ENCODE data around the gene OR1F1. TPM values are rescaled to one million over a fixed set of nuclear protein-coding genes. Genes with fewer than 3 reads are reported as not detected.

OR1F1 gene
- total and polyA plus RNA-seq, 2 of the 8 experiments (the other 6 are each of a cell fraction or from before 2014, with no cell fraction given), result 0.52 to 1.2 TPM

DNA sequence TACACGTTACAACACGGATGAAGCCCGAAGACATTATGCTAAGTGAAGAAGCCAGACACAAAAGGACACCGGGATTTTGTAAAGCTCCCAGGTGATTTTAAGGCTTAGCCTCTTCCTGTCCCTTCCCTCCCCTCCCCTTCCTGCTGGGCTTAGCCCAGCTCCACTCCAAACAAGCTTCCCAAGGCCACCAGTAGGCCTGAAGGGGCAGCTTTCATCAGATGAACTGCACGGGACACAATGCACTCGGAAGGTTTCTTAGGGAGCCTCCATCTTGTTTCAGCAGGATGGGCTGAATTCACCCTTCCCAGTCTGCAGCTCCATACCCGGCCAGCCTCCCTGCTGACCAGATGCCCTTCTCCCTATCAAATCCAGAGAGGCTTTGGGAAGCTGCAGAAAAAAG, 58.0 kb downstream of the OR1F1 start:
- H3K56ac ChIP-seq (replicated peaks; ENCODE audit: insufficient read length, low read depth, low read length), result no peak overlapping the region
- H3K4ac ChIP-seq (replicated peaks; ENCODE audit: insufficient read length, low read depth, low read length), result no peak overlapping the region
- H3K14ac ChIP-seq (ENCODE audit: insufficient read length), result no peak overlapping the region
- H3K18ac ChIP-seq (ENCODE audit: extremely low read depth, low read length), result no peak overlapping the region
- H3K79me1 ChIP-seq (ENCODE audit: low read depth, low read length), result no peaks in the 10 kb centered on the region
- no peak overlapping the region for H3K4me3 ChIP-seq (ENCODE audit: extremely low read depth in 1 of 4, insufficient read depth in 2 of 4, low read depth in 3 of 4, low read length in 4 of 4)
- ChIA-PET CTCF (ENCODE audit: partially characterized antibody) (no interaction called here), POLR2A (ENCODE audit: partially characterized antibody) (interaction anchor here (1.3 kb wide), 1 partner anchor 12 kb away, joined by 4 read pairs; no protein-coding TSS in a partner anchor)
- no peaks in the 10 kb centered on the region for H3K27me3 ChIP-seq (replicated peaks in 1 of 4; ENCODE audit: control insufficient read depth in 3 of 4, extremely low read depth in 1 of 4, insufficient read depth in 3 of 4, low read length in 3 of 4)
- no peaks in the 10 kb centered on the region for H3K23me2 ChIP-seq (ENCODE audit: low read depth, low read length)
- H3K9me3 ChIP-seq (ENCODE audit: insufficient read depth in 2 of 2, low read depth in 1 of 2, low read length in 1 of 2), result peaks cover 36 to 48% of the 10 kb centered on the region in 2 experiments
- no peak overlapping the region for H2BK120ac ChIP-seq (replicated peaks; ENCODE audit: low read depth, low read length)
- H3K23ac ChIP-seq (ENCODE audit: insufficient read length), result no peak overlapping the region
- no peak for DNase-seq (ENCODE audit: low read depth in 1 of 2, low spot score in 2 of 2)
- 77% methylated on average over 7 of the region's 7 CpGs; no CpG with 5 or more reads in 1 of the 2 experiments for WGBS, 2 experiments (ENCODE audit: extremely low coverage in 1 of 2, insufficient coverage in 1 of 2, insufficient read length in 1 of 2, insufficient replicate concordance in 2 of 2, low coverage in 1 of 2, low lambda C conversion rate in 2 of 2, missing lambda C conversion rate in 1 of 2)
- no peak overlapping the region for H4K8ac ChIP-seq (ENCODE audit: extremely low read depth, insufficient read depth, low read length)
- no peak overlapping the region for H2BK12ac ChIP-seq (ENCODE audit: low read depth, low read length)
- no peak for FAIRE-seq
- H3K79me2 ChIP-seq (ENCODE audit: control insufficient read depth in 1 of 2, insufficient read depth in 2 of 2, low read length in 2 of 2), result no peaks in the 10 kb centered on the region
- H3K4me2 ChIP-seq (ENCODE audit: insufficient read depth in 1 of 2, low read depth in 2 of 2, low read length in 2 of 2), result no peak overlapping the region
- H2AK5ac ChIP-seq (ENCODE audit: low read depth, low read length), result no peak overlapping the region
- H3K4me1 ChIP-seq (replicated peaks in 1 of 4; ENCODE audit: control insufficient read depth in 3 of 4, insufficient read depth in 4 of 4, low read length in 3 of 4), result no peaks in the 10 kb centered on the region
- H3K36me3 ChIP-seq (ENCODE audit: control insufficient read depth in 2 of 4, insufficient read depth in 4 of 4, low read length in 3 of 4), result no peaks in the 10 kb centered on the region
- TF ChIP-seq TBP (IDR thresholded peaks at IDR 0.05; ENCODE audit: low read depth, low read length), result no peak
- TF ChIP-seq, protein P1, sequence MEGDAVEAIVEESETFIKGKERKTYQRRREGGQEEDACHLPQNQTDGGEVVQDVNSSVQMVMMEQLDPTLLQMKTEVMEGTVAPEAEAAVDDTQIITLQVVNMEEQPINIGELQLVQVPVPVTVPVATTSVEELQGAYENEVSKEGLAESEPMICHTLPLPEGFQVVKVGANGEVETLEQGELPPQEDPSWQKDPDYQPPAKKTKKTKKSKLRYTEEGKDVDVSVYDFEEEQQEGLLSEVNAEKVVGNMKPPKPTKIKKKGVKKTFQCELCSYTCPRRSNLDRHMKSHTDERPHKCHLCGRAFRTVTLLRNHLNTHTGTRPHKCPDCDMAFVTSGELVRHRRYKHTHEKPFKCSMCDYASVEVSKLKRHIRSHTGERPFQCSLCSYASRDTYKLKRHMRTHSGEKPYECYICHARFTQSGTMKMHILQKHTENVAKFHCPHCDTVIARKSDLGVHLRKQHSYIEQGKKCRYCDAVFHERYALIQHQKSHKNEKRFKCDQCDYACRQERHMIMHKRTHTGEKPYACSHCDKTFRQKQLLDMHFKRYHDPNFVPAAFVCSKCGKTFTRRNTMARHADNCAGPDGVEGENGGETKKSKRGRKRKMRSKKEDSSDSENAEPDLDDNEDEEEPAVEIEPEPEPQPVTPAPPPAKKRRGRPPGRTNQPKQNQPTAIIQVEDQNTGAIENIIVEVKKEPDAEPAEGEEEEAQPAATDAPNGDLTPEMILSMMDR (IDR thresholded peaks at IDR 0.05; ENCODE audit: control extremely low read depth in 1 of 3, insufficient read depth in 1 of 3, low read depth in 1 of 3, low read length in 3 of 3), result no peak
- TF ChIP-seq GTF2F1 (IDR thresholded peaks at IDR 0.05; ENCODE audit: borderline replicate concordance, low read depth, low read length), result no peak
- no peak for TF ChIP-seq RFX5 (IDR thresholded peaks at IDR 0.05; ENCODE audit: borderline replicate concordance, low read depth, low read length)
- no peak for TF ChIP-seq BCL11A (IDR thresholded peaks at IDR 0.05; ENCODE audit: low read depth in 2 of 2, low read length in 2 of 2)
- no peak for TF ChIP-seq CHD1 (IDR thresholded peaks at IDR 0.05; ENCODE audit: low read depth, low read length)
- no peak for TF ChIP-seq RNF2 (IDR thresholded peaks at IDR 0.05; ENCODE audit: borderline replicate concordance, low read depth, low read length, missing control alignments, poor library complexity, severe bottlenecking)
- TF ChIP-seq JUND (IDR thresholded peaks at IDR 0.05; ENCODE audit: low read length), result no peak
- TF ChIP-seq, protein P2, sequence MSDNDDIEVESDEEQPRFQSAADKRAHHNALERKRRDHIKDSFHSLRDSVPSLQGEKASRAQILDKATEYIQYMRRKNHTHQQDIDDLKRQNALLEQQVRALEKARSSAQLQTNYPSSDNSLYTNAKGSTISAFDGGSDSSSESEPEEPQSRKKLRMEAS (IDR thresholded peaks at IDR 0.05), result no peak
- H3K9ac ChIP-seq (replicated peaks in 1 of 4; ENCODE audit: extremely low read depth in 1 of 4, low read depth in 3 of 4, low read length in 3 of 4), result no peak overlapping the region
- H2AFZ ChIP-seq (ENCODE audit: low read length), result no peak overlapping the region
- no peak overlapping the region for H2BK20ac ChIP-seq (ENCODE audit: low read length)
- no peak overlapping the region for H2BK5ac ChIP-seq (ENCODE audit: low read depth, low read length)
- no peak overlapping the region for H4K91ac ChIP-seq (replicated peaks; ENCODE audit: insufficient read length, low read length)
- H4K5ac ChIP-seq (ENCODE audit: insufficient read length, low read depth, low read length), result no peak overlapping the region
- no peak overlapping the region for H2BK15ac ChIP-seq (ENCODE audit: low read length)
- no peak overlapping the region for H3K27ac ChIP-seq (ENCODE audit: low read depth, low read length)
- H4K20me1 ChIP-seq (replicated peaks in 1 of 2; ENCODE audit: control insufficient read depth in 1 of 2, insufficient read depth in 2 of 2, low read length in 2 of 2), result no peaks in the 10 kb centered on the region
